WERI-Rb-1 (cell line): Measurements from ENCODE around the gene PSMB2.
"Not testable (repeated sequence)": the region's sequence is repeated elsewhere in the genome, so short reads cannot be mapped to it uniquely, and the experiment has no call there.

Experiments
- DNase-seq: peaks from one replicate; pipeline ENCODE4 v3.0.0-alpha.2; 2020
- H3K27ac ChIP-seq: fragments of 250-450 bp; sonication (Bioruptor Pico); 2 replicates; pipeline ENCODE4 v1.5.1; 2020; ENCODE audit warnings: mild to moderate bottlenecking, moderate library complexity
- H3K27me3 ChIP-seq: fragments of 250-450 bp; sonication (Bioruptor Pico); 2 replicates; pipeline ENCODE4 v1.5.1; 2021; ENCODE audit warnings: mild to moderate bottlenecking, low read depth, moderate library complexity; ENCODE audit not compliant: insufficient read depth, severe bottlenecking
- H3K36me3 ChIP-seq: fragments of 250-450 bp; sonication (Bioruptor Pico); 2 replicates; pipeline ENCODE4 v1.5.1; 2020; ENCODE audit warnings: mild to moderate bottlenecking, moderate library complexity
- H3K4me3 ChIP-seq: 2 replicates; pipeline ENCODE4 v1.5.1; 2011; ENCODE audit warnings: low read depth, mild to moderate bottlenecking, control low read depth, low read length
- H3K9me3 ChIP-seq: fragments of 250-450 bp; sonication (Bioruptor Pico); 2 replicates; pipeline ENCODE4 v1.5.1; 2021; ENCODE audit warnings: mild to moderate bottlenecking, moderate library complexity; ENCODE audit not compliant: severe bottlenecking
- TF ChIP-seq, protein P1 (sequence below): IDR thresholded peaks from 2 replicates; pipeline ENCODE4 v1.5.1; 2011; ENCODE audit warnings: low read depth, mild to moderate bottlenecking, control low read depth, inconsistent platforms, low read length

Gene PSMB2

DNA sequence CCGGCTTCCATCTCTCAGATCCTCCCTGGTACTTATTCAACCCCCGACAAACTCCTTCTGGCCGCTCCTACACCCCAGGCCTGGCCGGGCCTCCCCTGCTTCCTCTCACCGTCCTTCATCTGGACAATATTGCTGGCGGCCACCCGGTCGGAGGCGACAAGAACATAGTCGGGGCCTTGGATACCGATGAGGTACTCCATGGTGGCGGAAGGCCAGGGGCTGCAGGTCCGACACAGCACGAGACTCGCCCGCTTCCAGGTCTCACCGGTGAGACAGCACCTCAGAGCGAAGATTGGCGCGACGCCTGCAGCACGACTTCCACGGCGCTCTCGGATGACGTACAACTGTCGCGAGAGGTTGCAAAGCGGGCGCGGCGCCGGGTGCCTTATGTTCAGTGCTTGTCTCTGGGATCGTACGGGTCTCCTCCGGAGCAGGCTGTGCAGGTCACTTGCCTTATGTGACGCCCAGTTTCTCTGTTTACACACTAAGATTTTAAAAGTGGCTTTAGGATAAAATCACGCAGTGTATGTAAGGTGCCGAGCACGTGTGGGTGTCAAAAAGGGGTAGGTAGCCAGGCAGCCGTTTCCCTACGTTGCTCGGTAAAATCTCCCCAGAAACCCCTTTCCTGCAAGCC lies at the start of gene PSMB2:
Gene PSMB2 (minus strand): TSS at position 294 of the 634 bp plus-strand sequence. CDS start 94 bp downstream, at position 200.
- Histone ChIP-seq H3K36me3 (peaks cover 9% of the 10 kb centered on the region), H3K27me3 (no peaks in the 10 kb centered on the region), H3K9me3 (no peaks in the 10 kb centered on the region), H3K4me3 (peak within 1 kb of the TSS; percentile 86), H3K27ac (peak within 1 kb of the TSS; percentile 88)
- DNase-seq: peak; percentile 96
- TF ChIP-seq, protein P1, sequence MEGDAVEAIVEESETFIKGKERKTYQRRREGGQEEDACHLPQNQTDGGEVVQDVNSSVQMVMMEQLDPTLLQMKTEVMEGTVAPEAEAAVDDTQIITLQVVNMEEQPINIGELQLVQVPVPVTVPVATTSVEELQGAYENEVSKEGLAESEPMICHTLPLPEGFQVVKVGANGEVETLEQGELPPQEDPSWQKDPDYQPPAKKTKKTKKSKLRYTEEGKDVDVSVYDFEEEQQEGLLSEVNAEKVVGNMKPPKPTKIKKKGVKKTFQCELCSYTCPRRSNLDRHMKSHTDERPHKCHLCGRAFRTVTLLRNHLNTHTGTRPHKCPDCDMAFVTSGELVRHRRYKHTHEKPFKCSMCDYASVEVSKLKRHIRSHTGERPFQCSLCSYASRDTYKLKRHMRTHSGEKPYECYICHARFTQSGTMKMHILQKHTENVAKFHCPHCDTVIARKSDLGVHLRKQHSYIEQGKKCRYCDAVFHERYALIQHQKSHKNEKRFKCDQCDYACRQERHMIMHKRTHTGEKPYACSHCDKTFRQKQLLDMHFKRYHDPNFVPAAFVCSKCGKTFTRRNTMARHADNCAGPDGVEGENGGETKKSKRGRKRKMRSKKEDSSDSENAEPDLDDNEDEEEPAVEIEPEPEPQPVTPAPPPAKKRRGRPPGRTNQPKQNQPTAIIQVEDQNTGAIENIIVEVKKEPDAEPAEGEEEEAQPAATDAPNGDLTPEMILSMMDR: no peak

DNA sequence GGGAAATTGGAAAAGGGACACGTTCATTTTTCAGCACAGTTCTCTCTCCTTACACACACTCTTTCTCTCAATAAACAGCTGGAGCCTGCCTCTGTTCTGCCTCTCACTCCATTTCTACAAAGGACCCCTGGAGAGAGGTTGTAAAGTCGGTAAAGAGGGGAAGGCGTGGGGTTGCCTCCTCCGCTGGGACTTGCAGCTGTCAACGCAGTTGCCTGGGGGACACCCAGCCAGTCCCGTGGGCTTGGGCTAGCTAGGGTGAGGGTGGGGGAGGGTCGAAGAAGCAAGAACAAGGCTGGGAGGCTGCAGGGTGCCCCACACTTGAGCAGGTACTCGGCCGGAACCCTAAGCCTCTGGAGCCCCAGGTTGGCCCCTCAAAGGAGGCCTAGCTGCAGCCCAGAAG lies 49.8 kb upstream of the PSMB2 start:
- TF ChIP-seq, protein P1: no peak
- no peaks in the 10 kb centered on the region for H3K36me3 ChIP-seq
- no peaks in the 10 kb centered on the region for H3K9me3 ChIP-seq
- H3K4me3 ChIP-seq: no peak overlapping the region
- H3K27me3 ChIP-seq: no peaks in the 10 kb centered on the region
- no peak for DNase-seq
- H3K27ac ChIP-seq: 0 out of 2 replicates have a peak overlapping the region, but pooled peaks have one; percentile 13

- not testable (repeated sequence) for H3K27me3 ChIP-seq, H3K9me3 ChIP-seq, H3K36me3 ChIP-seq, DNase-seq, H3K27ac ChIP-seq, H3K4me3 ChIP-seq
Observed at GRCh38 chr1:35690103-35690502, 48.8 kb upstream of the PSMB2 start.

- Histone ChIP-seq H3K27ac (no peak overlapping the region), H3K36me3 (no peaks in the 10 kb centered on the region), H3K9me3 (no peaks in the 10 kb centered on the region), H3K27me3 (no peaks in the 10 kb centered on the region), H3K4me3 (no peak overlapping the region)
- no peak for DNase-seq
- TF ChIP-seq, protein P1: no peak
Observed at GRCh38 chr1:35688161-35688560, 46.8 kb upstream of the PSMB2 start.

GRCh38 chr1:35683012-35683411 lies 41.7 kb upstream of the PSMB2 start:
- TF ChIP-seq, protein P1: no peak
- Histone ChIP-seq H3K27ac (no peak overlapping the region), H3K27me3 (no peaks in the 10 kb centered on the region), H3K36me3 (no peaks in the 10 kb centered on the region), H3K4me3 (no peak overlapping the region), H3K9me3 (no peaks in the 10 kb centered on the region)
- DNase-seq: no peak

GRCh38 chr1:35680271-35680670 lies 38.9 kb upstream of the PSMB2 start:
- DNase-seq: no peak
- H3K9me3 ChIP-seq: no peaks in the 10 kb centered on the region
- H3K36me3 ChIP-seq: no peaks in the 10 kb centered on the region
- no peak overlapping the region for H3K4me3 ChIP-seq
- H3K27ac ChIP-seq: no peak overlapping the region
- TF ChIP-seq, protein P1: no peak
- H3K27me3 ChIP-seq: no peaks in the 10 kb centered on the region
